ENCODE measurements around the gene NOX3.

DNA sequence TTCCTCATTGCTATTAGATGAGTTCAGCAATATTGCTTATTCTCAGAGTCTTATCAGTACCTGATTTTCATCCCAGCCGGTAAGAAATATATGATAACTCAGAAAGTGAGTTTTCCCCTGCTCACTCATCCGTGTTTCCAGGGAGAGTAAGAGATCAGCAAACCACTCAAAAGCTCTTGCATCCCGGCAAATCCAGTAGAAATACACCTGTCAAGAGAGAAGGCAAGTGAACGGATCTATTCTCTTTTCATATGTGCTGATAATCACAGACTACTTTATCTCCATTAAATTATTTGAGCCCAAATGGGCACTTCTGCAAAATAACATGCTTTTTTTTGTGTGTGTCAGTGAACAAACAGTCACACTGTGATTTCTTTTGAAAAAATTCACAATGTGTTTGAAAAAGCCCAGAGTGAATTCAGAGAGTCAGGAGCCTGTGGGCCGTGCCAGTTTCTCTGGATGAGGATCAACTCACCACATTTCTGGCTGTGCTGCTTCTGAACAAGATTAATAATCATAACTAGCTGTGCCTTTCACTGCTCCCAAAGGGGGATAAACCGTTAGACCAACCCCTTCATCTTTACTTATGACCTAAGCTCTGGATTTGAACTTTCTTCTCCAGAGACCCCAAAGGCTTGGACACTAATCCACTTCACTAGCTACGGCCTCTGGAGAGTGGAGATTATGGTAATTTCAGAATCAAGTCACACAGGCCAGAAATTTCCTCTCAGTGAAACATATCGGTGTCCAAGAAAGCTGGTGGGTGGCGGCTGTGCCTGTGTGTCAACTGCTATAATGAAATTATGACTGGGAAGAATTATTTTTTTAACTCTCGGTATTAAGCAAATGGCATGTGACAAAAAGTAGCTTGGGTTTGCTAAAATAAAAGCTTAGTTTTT, 44.2 kb downstream of the NOX3 start:
- TF ChIP-seq CTCF (IDR thresholded peaks at IDR 0.05) (no peak), POLR2A (IDR thresholded peaks at IDR 0.05) (no peak)

All from Peyer's patch (tissue), 4 donors.